ENCODE data around the gene IL13RA1.

GRCh38 chrX:118734909-118735308 is 7.5 kb downstream of the IL13RA1 start:
- TF ChIP-seq EZH2 (IDR thresholded peaks at IDR 0.05; ENCODE audit: insufficient read depth, low read length) (no peak), CTCF (IDR thresholded peaks at IDR 0.05; ENCODE audit: insufficient read depth, low read depth, low read length) (no peak)

Data from astrocyte (in vitro differentiated cells and primary cell).